Astrocyte of the spinal cord (primary cell): ENCODE measurements around the gene ZFAND3.

Experiments used
- DNase-seq: peaks from one replicate; pipeline ENCODE4 v3.0.0; 2011; ENCODE audit warnings: low read depth, low spot score
- H3K4me3 ChIP-seq: 2 replicates; pipeline ENCODE4 v1.5.1; 2011; ENCODE audit warnings: low read depth, mild to moderate bottlenecking, low read length, moderate library complexity
- in situ Hi-C: cut with HindIII; loops from 2 replicates; pipeline ENCODE4 v1.10.0; 2017; ENCODE audit warnings: low sequenced_read_pairs
- TF ChIP-seq, protein P1 (sequence below): IDR thresholded peaks from 2 replicates; pipeline ENCODE4 v1.5.1; 2012; ENCODE audit warnings: low read depth, mild to moderate bottlenecking, low read length, inconsistent platforms

The ZFAND3 gene

GRCh38 chr6:38188677-38189335, 369.3 kb downstream of the ZFAND3 start:
- in situ Hi-C loops, result no loop called here
- no peak for DNase-seq
- no peak overlapping the region for H3K4me3 ChIP-seq
- TF ChIP-seq, protein P1, sequence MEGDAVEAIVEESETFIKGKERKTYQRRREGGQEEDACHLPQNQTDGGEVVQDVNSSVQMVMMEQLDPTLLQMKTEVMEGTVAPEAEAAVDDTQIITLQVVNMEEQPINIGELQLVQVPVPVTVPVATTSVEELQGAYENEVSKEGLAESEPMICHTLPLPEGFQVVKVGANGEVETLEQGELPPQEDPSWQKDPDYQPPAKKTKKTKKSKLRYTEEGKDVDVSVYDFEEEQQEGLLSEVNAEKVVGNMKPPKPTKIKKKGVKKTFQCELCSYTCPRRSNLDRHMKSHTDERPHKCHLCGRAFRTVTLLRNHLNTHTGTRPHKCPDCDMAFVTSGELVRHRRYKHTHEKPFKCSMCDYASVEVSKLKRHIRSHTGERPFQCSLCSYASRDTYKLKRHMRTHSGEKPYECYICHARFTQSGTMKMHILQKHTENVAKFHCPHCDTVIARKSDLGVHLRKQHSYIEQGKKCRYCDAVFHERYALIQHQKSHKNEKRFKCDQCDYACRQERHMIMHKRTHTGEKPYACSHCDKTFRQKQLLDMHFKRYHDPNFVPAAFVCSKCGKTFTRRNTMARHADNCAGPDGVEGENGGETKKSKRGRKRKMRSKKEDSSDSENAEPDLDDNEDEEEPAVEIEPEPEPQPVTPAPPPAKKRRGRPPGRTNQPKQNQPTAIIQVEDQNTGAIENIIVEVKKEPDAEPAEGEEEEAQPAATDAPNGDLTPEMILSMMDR, result no peak

- no peak overlapping the region for H3K4me3 ChIP-seq
- TF ChIP-seq, protein P1, result no peak
- DNase-seq, result no peak
- in situ Hi-C loops, result no loop called here
Observed at GRCh38 chr6:38191418-38191817, 371.9 kb downstream of the ZFAND3 start.

DNA sequence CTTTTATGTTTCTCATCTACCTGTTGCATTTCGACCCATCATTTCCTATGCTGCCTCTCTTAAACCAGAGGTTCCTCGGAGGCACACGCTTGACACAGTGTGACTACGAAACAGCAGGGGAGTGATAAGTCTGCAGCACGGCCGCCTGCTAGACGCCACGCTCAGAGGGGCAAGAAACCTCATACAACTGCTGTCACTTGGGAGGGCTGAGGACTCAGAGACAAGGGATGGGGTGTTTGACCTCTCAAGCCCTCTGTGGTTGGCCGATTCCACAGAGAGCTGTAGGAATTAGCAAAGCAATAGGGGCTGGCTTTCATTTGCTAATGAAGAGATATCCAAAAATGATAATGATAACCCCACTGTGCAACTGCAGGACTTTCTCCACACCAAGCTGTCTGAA, 372.5 kb downstream of the ZFAND3 start:
- in situ Hi-C loops, result no loop called here
- H3K4me3 ChIP-seq, result no peak overlapping the region
- TF ChIP-seq, protein P1, result no peak

DNA sequence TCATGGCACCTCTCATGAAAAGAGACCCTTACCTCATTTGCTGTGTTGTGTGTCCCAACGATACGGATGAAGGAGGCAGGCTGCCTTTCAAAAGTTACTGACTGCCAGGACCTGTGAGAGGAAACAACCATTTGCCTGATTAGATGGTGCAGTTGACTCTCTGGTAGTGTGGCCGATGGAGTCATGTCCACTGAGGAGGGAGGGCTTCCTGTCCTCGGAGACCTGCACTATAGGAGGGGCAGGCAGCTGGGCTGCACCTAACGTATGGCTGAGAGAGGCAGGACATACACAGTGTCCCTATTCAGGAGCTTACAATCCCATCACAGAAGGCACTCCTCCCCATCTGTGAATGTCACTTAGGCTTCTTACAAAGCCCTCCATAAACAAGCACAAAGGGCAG, 373.0 kb downstream of the ZFAND3 start:
- H3K4me3 ChIP-seq, result no peak overlapping the region
- TF ChIP-seq, protein P1, result no peak
- in situ Hi-C loops, result no loop called here
- no peak for DNase-seq

More for the DNA sequence above, 372.5 kb downstream of the ZFAND3 start:
- no peak for DNase-seq

DNA sequence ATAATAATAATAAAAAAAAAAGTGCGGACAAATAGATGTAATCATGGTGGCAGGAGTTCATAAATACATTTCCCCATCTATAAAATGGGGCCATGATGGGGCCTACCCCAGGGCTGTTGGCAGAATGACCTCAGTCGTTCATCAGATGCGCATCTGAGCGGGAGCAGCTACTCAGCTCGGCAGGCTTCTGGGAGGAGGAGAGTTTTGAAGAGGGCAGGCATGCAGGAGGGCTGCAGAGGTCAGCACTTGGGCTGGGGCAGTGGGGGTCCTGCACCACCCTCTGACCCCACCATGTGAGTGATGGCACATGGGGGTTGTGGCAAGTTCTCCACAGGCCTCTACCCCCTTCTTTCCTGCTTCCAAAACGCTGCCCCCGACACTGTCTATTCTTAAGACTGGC, 373.5 kb downstream of the ZFAND3 start:
- TF ChIP-seq, protein P1, result no peak
- DNase-seq, result no peak
- no peak overlapping the region for H3K4me3 ChIP-seq
- in situ Hi-C loops, result no loop called here

DNA sequence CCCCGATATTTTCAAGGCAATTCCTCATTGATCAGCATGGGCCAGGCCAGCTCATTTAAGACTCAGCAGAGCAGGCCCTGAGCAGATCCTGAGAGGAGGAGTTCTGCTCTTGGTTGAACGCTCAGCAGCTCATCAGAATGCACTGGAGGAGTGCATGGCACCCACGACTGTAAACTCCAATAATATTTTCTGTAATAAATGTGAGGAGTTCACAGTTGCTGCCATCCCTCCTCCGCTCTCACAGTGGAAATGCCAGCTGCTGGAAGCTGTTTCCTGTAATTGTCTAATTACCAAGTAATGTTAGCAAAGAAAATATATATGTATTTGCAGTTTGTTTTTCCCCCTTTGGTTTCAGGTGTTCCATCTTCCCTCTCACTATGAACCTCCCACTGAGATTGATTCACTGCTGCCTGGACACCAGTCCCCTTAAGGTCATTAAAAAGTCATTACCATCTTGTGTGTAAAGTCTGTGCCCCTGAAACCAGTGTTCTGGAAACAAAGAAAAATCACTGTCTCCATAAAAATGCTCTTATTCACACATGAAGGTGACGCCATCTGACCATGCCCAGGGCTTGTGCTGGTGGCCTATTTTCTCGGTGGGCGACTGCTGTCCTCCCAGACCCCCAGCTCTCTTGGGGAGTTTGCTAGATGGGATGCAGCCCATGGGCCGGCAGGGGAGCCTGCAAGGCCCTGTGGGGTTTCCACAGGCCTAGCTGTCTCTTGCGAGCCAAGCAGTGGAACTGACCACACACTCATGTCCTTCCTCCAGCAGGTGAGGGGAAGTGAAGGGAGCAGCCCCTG, 374.2 kb downstream of the ZFAND3 start:
- DNase-seq, result no peak
- TF ChIP-seq, protein P1, result no peak
- in situ Hi-C loops, result no loop called here
- H3K4me3 ChIP-seq, result no peak overlapping the region
